Measurements from ENCODE around the gene C19orf53. TPM values are rescaled to one million over a fixed set of nuclear protein-coding genes. Genes with fewer than 3 reads are reported as not detected.
"Not testable (repeated sequence)": the region's sequence is repeated elsewhere in the genome, so short reads cannot be mapped to it uniquely, and the experiment has no call there.

Gene C19orf53
- total and polyA plus RNA-seq, 2 of the 13 experiments (the other 11 are each of a cell fraction or from before 2014, with no cell fraction given) = 129 to 130 TPM

- H3K4me2 ChIP-seq (ENCODE audit: low read depth, low read length); H3K27me3 ChIP-seq (ENCODE audit: control insufficient read depth in 1 of 2, insufficient read depth in 2 of 2, low read length in 2 of 2); FAIRE-seq; H3K36me3 ChIP-seq (replicated peaks in 1 of 2; ENCODE audit: control insufficient read depth in 1 of 2, insufficient read depth in 2 of 2, low read length in 2 of 2); H2AFZ ChIP-seq (ENCODE audit: low read length); H4K20me1 ChIP-seq (ENCODE audit: insufficient read depth, low read length); BruUV-seq (replicated peaks); intact Hi-C loops (cut with micrococcal nuclease; ENCODE audit: unreplicated experiment); H3K9ac ChIP-seq (ENCODE audit: insufficient read depth, low read depth, low read length); H3K27ac ChIP-seq (ENCODE audit: extremely low read length, insufficient read depth, low read length); DNase-seq (ENCODE audit: low spot score); POLR2A ChIA-PET; H3K4me3 ChIP-seq (replicated peaks in 1 of 3; ENCODE audit: insufficient read depth in 1 of 3, low read depth in 2 of 3, low read length in 3 of 3); in situ Hi-C loops (cut with HindIII; ENCODE audit: extremely low pct_ligation_motif_present, low pct_unique_long_range_greater_than_20kb); H3K9me3 ChIP-seq (ENCODE audit: low read length); H3K79me2 ChIP-seq (ENCODE audit: insufficient read depth, low read length); ATAC-seq: not testable (repeated sequence)
- CTCF ChIA-PET (ENCODE audit: low intra/inter-chr PET ratio, low total read pairs) = interaction anchor here (1.2 kb wide), 1 partner anchor 8 kb away, joined by 3 read pairs; no protein-coding TSS in a partner anchor
- H3K4me1 ChIP-seq (ENCODE audit: insufficient read depth, low read length) = peaks cover 31% of the 10 kb centered on the region
- 43% methylated on average over 9 of the region's 9 CpGs for WGBS (ENCODE audit: low lambda C conversion rate)
- TF ChIP-seq ZNF460 (CRISPR knock-in tag; IDR thresholded peaks at IDR 0.05; ENCODE audit: borderline replicate concordance) (peak; percentile 56; the same call in 1 of the 2 replicates), PHF21A (CRISPR knock-in tag; IDR thresholded peaks at IDR 0.05) (0 out of 2 replicates have a peak, but pooled peaks have one; percentile 19)
Observed at GRCh38 chr19:13793317-13793716, 19.1 kb downstream of the C19orf53 start.

- Histone ChIP-seq H3K4me1 (ENCODE audit: insufficient read depth, low read length) (peaks cover 31% of the 10 kb centered on the region), H3K9ac (ENCODE audit: insufficient read depth, low read depth, low read length) (peak overlapping the region; percentile 63; the same call in 1 of the 2 replicates), H2AFZ (ENCODE audit: low read length) (no peak overlapping the region), H3K27me3 (ENCODE audit: control insufficient read depth in 1 of 2, insufficient read depth in 2 of 2, low read length in 2 of 2) (no peaks in the 10 kb centered on the region), H3K27ac (ENCODE audit: extremely low read length, insufficient read depth, low read length) (peak overlapping the region; percentile 48), H3K36me3 (replicated peaks in 1 of 2; ENCODE audit: control insufficient read depth in 1 of 2, insufficient read depth in 2 of 2, low read length in 2 of 2) (no peaks in the 10 kb centered on the region), H3K4me3 (replicated peaks in 1 of 3; ENCODE audit: insufficient read depth in 1 of 3, low read depth in 2 of 3, low read length in 3 of 3) (peak overlapping the region; percentile 50 to 93 (median 91)), H3K4me2 (ENCODE audit: low read depth, low read length) (peak overlapping the region; percentile 95), H4K20me1 (ENCODE audit: insufficient read depth, low read length) (no peaks in the 10 kb centered on the region), H3K9me3 (ENCODE audit: low read length) (no peaks in the 10 kb centered on the region), H3K79me2 (ENCODE audit: insufficient read depth, low read length) (peaks cover 2% of the 10 kb centered on the region)
- FAIRE-seq (no peak), DNase-seq (ENCODE audit: low spot score) (no peak), ATAC-seq (no peak)
- ChIA-PET POLR2A (interaction anchor here (0.6 to 3.5 kb wide), 7 partner anchors 10 to 286 kb away, joined by 3 to 19 read pairs (median 7); partner anchors contain the start of gene C19orf53), CTCF (ENCODE audit: low intra/inter-chr PET ratio, low total read pairs) (interaction anchor here (1.2 kb wide), 1 partner anchor 9 kb away, joined by 3 read pairs; no protein-coding TSS in a partner anchor)
- in situ Hi-C loops (cut with HindIII; ENCODE audit: extremely low pct_ligation_motif_present, low pct_unique_long_range_greater_than_20kb) = no loop called here
- TSS peak; percentile 94 for BruUV-seq (replicated peaks)
- 1% methylated on average over 8 of the region's 8 CpGs for WGBS (ENCODE audit: low lambda C conversion rate)
- intact Hi-C loops (cut with micrococcal nuclease; ENCODE audit: unreplicated experiment) = no loop called here
- TF ChIP-seq AHR (CRISPR knock-in tag; IDR thresholded peaks at IDR 0.05) = no peak
- TF ChIP-seq HNF1A (IDR thresholded peaks at IDR 0.05; ENCODE audit: low read depth) = no peak
- no peak for TF ChIP-seq HNF1A (CRISPR knock-in tag; IDR thresholded peaks at IDR 0.05; ENCODE audit: borderline replicate concordance)
- no peak for TF ChIP-seq KLF15 (CRISPR knock-in tag; IDR thresholded peaks at IDR 0.05; ENCODE audit: borderline replicate concordance)
- no peak for TF ChIP-seq ZNF609 (CRISPR knock-in tag; IDR thresholded peaks at IDR 0.05; ENCODE audit: borderline replicate concordance)
- peak; percentile 5 for TF ChIP-seq U2AF1 (optimal IDR thresholded peaks at IDR 0.05; ENCODE audit: low read depth, low read length)
- TF ChIP-seq ZNF30 (CRISPR knock-in tag; IDR thresholded peaks at IDR 0.05) = 0 out of 2 replicates have a peak, but pooled peaks have one; percentile 18
Observed at GRCh38 chr19:13794398-13794756, 20.1 kb downstream of the C19orf53 start.

All from HepG2 (cell line).